Activated CD8-positive, alpha-beta memory T cell treated with anti-CD3 and anti-CD28 coated beads for 1 hour (primary cell): ENCODE data around the gene SORCS2.

Experiments used
- DNase-seq, 2 donors: peaks; one replicate each; pipeline ENCODE4 v3.0.0-alpha.2; 2020; ENCODE audit warnings: low read depth in 1 of 2; ENCODE audit errors: extremely low read depth in 1 of 2

SORCS2 gene

DNA sequence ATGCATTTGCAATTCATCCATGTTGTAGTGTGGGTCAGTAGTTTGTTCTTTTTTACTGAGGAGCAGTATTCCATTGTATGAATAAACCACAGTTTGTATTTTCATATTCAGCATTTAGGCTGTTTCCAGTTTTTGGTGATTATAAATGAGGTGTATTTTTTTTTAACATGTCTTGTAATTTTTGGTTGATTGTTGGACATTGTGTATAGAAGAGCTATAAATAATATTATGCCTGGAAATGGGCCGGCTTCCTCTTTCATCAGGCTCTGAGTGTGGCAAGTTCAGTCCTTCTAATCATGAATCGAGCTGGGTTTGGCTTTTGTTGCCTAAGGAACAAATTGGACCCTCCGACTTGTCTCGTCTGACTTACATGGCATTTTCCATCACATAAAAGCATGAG, 126.7 kb downstream of the SORCS2 start:
- DNase-seq = no peak

DNA sequence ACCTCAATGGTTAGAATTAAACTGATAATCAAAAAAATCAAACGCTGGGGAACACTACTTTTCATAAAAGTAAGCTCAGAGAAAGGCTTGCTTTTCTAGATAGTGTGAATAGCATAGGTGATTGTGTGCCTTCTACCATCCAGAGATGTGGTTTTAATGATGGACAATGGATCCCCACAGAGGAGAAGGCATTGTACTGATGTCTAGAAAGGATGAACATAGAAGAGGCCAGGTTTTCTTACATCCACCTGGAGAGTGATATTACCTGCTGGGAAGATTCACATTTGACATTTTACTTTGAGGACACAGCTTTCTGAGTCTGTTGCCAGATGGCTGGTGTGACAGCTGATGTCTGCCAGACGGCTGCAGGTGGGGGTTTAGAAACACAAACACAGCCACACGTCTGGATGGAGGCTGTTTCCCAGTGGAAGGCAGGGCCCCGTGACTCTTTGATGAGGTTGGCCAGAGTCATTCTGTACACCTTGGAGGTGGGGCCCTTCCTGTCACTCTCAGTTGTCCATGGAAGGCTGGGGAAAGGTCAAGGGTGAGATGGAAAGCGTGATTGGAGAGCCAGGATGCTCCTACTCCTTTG, 128.0 kb downstream of the SORCS2 start:
- DNase-seq = no peak

DNA sequence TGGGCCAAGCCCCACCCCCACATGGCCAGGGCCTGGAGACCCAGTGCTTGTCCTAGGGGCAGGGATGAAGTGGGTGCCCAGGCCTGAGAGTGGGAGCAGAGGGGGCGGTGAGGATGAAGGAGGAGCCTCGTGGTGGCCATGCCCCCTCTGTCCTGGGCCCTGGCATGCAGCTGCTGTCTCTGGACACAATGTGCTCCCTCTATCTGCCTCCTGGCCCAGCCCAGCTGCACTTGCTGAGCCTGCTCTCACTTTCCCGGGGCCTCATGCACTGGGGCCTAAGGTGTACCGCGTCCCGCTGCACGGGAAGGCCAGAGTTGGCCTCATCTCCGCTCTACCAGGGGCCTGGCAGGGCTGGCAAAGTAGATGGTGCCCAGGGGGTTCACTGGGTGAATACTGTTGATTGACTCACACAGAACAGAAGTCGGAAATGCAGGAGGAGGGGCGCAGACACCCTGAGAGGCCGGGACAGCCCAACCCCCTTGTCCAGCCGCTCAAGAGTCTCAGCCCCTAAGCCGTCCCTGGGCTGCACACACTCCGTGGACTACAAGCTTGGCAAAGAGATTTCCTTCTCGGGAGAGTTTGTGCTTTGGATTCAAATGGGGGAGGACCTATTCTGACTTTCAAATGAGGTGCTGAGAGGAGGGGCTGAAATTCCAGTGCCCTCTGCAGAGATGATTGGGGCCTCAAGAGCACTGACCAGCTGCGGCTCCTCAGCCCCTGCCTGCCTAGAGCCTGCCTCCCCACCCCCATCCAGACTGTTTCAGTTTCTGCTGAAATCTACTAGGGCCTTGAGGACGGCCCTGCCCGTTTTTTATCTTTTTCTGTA, 130.0 kb downstream of the SORCS2 start:
- no peak for DNase-seq

DNA sequence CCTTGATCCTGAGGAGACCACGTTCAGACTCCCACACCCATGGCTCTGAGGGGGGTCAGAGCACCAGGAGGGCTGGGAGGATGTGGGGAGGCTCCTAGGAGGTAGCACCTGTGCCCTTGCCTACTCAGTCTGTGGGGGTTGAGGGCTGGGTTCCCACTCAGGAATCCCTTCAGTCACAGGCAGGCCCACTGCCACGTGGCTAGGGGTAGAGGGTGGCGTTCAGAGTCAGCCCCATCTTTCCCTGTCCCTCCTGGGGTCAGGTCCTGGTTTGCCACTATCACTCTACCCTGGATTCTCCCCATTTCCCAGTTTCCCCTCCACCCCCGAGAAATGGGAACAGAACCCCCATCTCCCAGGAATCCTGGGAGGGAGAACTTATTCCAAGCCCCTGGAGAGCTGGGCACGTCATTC, 131.1 kb downstream of the SORCS2 start:
- no peak for DNase-seq

- no peak for DNase-seq
Observed at GRCh38 chr4:7323872-7324650, 131.7 kb downstream of the SORCS2 start.

- DNase-seq = no peak
Observed at GRCh38 chr4:7324651-7325121, 132.3 kb downstream of the SORCS2 start.

DNA sequence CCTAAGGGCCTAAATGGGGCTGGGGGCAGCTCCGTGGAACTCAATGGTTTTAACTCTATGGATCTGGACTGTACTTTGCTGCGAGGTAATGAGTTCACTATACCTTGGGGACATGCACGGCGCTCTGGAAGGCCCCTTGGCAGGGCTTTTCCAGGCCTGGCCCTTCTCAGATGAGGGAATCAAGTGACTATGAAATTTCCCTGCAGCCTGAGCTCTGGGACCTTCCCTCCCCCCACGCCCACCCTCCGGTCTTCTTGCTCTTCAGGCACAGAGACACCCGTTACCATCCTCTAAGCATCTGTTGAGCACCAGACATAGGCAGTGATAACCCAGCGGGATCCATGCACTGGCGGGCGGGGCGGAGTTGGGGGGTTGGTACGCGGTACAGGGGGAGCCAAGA, 133.2 kb downstream of the SORCS2 start:
- DNase-seq = no peak

- DNase-seq = no peak
Observed at GRCh38 chr4:7326306-7326692, 134.0 kb downstream of the SORCS2 start.

DNA sequence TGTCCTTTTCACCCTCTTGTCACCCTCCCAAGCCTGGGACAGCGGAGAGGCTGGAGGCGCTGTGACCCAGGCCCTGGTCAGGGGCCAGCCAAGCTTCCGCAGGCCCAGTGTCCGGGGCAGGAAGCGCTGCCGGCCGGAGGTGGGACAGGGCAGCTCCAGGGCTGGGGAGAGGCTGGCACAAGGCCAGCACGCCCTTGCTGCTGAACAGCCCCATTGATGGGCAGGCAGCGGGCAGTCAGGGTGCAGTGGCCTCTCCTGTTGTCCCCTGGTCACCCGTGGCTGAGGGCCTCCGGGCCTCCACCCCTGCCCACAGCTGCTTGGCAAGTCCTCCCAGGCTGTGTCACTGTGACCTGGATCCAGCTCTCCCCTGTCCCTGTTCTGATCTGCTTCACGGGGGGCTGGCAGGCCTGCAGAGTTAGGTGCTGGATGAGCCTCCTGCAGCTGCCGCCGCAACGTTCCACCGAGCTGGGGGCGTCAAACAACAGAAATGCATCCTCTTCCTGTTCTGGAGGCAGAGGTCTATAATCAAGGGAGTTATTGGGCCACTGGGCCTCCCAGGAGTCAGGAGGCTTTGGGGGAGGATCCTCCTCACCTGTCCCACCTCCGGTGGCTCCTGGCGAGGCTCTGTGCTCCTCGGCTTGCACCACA, 134.5 kb downstream of the SORCS2 start:
- DNase-seq = no peak

- no peak for DNase-seq
Observed at GRCh38 chr4:7327341-7327885, 135.1 kb downstream of the SORCS2 start.

DNA sequence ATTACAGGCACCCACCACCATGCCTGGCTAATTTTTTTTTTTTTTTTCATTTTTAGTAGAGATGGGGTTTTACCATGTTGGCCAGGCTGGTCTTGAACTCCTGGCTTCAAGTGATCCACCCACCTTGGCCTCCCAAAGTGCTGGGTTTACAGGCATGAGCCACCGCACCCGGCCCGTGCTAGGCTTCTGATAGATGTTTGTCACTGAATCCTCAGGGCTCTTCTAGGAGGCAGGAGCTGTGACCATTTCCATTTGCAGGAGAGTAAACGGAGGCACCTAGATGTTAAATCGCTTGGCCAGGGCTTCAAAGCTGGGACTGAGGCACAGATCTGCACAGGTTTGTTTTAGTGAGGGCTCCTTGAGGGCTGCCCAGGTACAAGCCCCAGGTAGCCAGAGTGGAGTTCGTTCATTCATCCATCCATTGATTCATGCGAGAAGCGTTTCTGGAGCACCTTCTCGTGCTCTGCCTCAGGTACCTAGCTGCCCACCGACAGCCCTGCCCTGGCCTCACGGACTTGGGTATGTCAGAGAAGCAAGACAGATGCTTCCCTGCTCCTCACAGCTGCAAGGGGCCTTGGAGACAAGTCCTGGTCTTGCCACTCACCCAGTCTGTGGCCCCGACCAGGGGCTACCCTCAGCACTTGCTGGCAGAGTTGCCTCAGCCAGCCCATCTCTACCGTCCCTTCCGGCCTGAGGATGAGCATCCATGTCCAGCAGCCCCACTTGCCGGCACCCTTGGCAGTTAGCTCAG, 136.0 kb downstream of the SORCS2 start:
- no peak for DNase-seq

DNA sequence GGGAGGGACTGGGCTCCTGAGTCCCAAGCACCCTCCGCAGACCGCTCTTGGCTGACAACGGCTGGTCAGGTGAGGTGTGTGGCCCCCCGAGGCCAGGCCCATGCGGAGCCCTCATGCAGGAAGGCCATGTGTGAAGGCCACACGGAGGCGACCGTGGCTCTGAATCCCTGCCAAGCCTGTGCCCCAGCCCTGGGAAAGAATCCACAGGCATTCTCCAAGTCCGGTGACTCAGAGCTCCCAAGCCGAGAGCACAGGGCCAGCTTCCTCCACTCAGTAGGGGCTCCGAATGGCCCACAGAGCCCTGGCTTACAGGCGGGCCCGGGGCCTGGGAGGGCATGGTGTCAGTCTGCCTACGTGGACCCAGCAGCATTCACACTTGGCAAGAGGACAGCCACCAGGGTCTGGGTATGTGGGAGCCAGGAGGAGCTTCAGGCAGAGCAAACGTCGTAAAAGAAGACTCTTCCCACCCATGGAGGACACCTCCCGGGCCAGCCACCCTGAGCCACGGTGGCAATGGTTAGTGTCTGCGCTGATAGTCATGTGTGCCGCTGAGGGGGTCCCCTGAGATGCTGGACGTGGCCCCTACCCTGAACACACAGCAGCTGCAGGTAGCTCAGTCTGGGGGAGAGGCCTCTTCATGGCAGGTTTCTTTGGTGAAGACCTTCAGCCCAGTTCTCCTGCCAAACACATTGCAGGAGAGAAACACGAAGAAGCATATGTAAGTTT, 136.7 kb downstream of the SORCS2 start:
- no peak for DNase-seq

GRCh38 chr4:7330031-7330596, 137.8 kb downstream of the SORCS2 start:
- no peak for DNase-seq

DNA sequence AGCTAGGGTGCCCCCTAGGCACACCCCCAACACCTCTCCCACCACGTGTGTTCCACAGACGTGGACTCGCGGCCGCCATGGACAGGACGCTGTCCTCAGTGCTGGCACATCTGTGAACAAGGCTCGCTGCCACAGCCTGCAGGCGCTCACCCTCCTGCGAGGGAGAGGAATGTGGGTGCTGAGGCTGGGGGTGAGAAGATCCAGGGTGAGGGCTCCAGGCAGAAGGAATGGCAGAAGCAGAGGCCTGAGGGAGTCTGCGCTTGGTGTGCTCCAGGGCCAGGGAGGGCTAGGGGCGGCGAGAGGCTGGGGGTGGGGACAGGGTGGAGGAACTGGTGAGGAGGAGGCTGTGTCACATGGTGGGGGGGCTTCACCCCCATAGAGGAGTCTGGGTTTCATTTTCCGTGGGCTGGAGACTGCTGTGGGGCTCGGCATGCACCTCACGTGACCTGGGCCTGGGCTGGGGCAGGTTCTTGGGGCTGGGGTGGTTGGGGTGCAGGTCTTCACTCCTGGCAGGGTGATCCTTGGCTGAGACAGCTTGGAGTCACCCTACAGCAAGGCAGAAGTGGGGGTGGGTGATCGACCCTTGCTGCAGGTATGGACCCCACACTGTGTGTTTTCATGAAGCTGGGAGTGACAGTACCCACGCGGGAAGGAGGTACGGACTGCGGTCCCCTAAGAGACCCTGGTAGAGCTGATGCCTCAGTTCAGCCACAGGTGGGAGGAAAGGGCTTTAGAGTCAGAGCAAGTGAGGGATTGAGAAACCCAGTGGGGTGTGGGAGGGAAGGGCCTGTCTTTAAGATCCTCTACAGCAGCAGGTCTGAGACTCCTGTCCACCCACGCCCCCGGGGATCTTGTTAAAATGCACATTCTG, 138.7 kb downstream of the SORCS2 start:
- DNase-seq = no peak

- no peak for DNase-seq
Observed at GRCh38 chr4:7331682-7332000, 139.3 kb downstream of the SORCS2 start.

DNA sequence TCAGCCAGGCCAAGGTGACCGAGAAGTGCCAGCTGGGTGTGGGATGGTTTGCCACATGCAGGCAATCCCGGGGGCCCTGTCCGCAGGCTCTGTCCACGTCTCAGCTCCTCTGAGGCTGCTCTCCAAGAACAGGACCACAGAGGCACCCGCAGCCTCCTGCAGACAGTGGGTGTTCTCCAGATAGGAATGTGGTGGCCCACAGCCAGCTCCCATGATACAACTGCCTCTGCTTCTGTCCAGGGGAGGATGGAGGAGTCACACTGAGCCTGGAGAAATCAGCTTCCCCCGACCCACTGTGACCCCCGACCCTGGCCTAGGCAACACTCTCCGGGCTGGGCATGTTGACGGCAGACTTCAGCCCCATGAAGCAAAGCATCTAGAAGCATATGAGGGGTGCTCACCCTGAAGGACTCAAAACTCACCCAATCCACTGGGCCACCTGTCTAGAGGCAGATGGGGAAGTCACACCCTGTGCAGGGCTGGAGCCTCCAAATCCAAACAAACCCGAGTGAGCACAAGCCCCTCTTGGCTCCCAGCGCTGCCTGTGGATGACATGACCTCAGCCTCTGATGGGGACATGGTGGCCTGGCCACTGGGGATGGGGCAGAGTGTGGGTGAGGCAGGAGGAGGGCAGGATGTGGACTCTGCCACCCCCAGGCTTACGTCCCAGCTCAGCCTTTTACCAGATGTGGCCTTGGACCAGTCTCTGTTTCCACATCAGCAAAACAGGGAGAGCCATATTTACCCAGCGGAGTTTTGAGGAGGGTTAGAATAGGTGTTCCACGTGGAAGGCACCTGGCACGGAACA, 140.1 kb downstream of the SORCS2 start:
- no peak for DNase-seq

DNA sequence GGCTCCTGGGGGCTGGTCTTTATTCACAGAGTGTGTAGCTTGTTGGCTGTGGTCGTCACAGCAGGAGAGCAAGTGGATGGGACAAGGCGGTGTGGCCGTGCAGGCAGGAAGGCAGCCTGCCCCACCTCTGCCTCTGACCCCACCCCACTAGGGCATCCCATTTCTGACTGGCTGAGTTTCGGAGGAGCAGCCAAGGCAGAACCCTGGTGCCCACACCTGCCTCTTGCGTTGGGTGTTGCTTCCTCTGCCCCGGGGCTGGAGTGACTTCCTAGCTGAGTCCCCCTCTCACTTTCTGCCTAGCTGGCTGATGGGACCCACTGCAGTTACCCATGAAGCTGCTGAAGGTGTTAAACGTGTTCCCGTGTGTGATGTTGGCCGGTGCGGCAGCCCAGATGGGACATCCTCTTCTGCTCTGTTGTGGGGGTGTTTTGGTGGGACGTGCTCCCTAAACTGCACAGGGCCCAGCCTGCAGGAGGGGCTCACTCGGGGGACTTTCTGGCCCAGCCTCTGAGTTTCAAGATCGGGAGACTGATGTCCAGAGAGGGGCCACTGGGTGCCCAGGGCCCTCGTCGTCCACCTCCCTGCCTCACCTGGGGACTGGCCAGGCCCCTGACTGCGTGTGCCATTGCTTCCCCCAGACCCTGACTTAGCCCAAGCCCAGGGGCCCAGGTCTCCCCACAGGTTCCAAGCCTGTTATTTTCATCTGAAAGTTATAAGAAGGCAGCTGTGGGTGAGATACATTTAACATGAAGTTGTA, 140.9 kb downstream of the SORCS2 start:
- DNase-seq = no peak
